ENCODE data around the gene PTPRR.

GRCh38 chr12:70608184-70608583 is 312.4 kb downstream of the PTPRR start:
- no peak for TF ChIP-seq CTCF (IDR thresholded peaks at IDR 0.05)
- TF ChIP-seq POLR2A (IDR thresholded peaks at IDR 0.05) = no peak

Measured in heart left ventricle (tissue), 13 donors.